GM19240 (cell line): ENCODE measurements around the gene UBR3.
"Not testable (repeated sequence)": the region's sequence is repeated elsewhere in the genome, so short reads cannot be mapped to it uniquely, and the experiment has no call there.

Experiments
- DNase-seq: peaks from one replicate; pipeline ENCODE4 v3.0.0; 2011; ENCODE audit warnings: low spot score; ENCODE audit not compliant: insufficient read length

Gene UBR3

GRCh38 chr2:169865492-169865891, 38.2 kb downstream of the UBR3 start:
- DNase-seq: no peak

- not testable (repeated sequence) for DNase-seq
Observed at GRCh38 chr2:169866230-169866629, 39.0 kb downstream of the UBR3 start.

GRCh38 chr2:169867579-169867978, 40.3 kb downstream of the UBR3 start:
- no peak for DNase-seq

- DNase-seq: no peak
Observed at GRCh38 chr2:169868951-169869350, 41.7 kb downstream of the UBR3 start.

- not testable (repeated sequence) for DNase-seq
Observed at GRCh38 chr2:169871369-169871768, 44.1 kb downstream of the UBR3 start.

GRCh38 chr2:169871994-169872393, 44.7 kb downstream of the UBR3 start:
- DNase-seq: no peak

GRCh38 chr2:169877398-169877797, 50.1 kb downstream of the UBR3 start:
- DNase-seq: no peak

GRCh38 chr2:169887120-169887519, 59.9 kb downstream of the UBR3 start:
- DNase-seq: no peak

GRCh38 chr2:169891593-169892298, 64.5 kb downstream of the UBR3 start:
- no peak for DNase-seq

- no peak for DNase-seq
Observed at GRCh38 chr2:169892951-169893350, 65.7 kb downstream of the UBR3 start.

GRCh38 chr2:169895294-169895985, 68.2 kb downstream of the UBR3 start:
- DNase-seq: no peak

- DNase-seq: no peak
Observed at GRCh38 chr2:169897834-169898233, 70.6 kb downstream of the UBR3 start.

GRCh38 chr2:169900103-169900502, 72.8 kb downstream of the UBR3 start:
- DNase-seq: not testable (repeated sequence)

- DNase-seq: no peak
Observed at GRCh38 chr2:169900686-169901085, 73.4 kb downstream of the UBR3 start.

GRCh38 chr2:169906731-169907130, 79.5 kb downstream of the UBR3 start:
- no peak for DNase-seq

GRCh38 chr2:169909376-169909775, 82.1 kb downstream of the UBR3 start:
- no peak for DNase-seq

GRCh38 chr2:169910109-169910799, 83.0 kb downstream of the UBR3 start:
- DNase-seq: no peak

GRCh38 chr2:169911119-169911518, 83.9 kb downstream of the UBR3 start:
- DNase-seq: no peak

- DNase-seq: no peak
Observed at GRCh38 chr2:169916623-169917022, 89.4 kb downstream of the UBR3 start.

GRCh38 chr2:169923977-169924376, 96.7 kb downstream of the UBR3 start:
- DNase-seq: no peak

- no peak for DNase-seq
Observed at GRCh38 chr2:169925968-169926367, 98.7 kb downstream of the UBR3 start.

GRCh38 chr2:169928463-169928864, 101.2 kb downstream of the UBR3 start:
- no peak for DNase-seq
